Testis (tissue), 2 donors: ENCODE results near the gene PDZK1IP1.

Experiments used
- POLR2A ChIP-seq: fragments of 450-650 bp; IDR thresholded peaks from one replicate; pipeline ENCODE4 v1.6.1; 2017; ENCODE audit warnings: antibody characterized with exemption, mild to moderate bottlenecking, moderate library complexity
- TF ChIP-seq, protein P1 (sequence below), 3 experiments: fragments of 450-650 bp in 2 of 3; fragments of 200-600 bp in 1 of 3; sonication (generic) in 1 of 3; IDR thresholded peaks; one replicate each; pipeline ENCODE4 v1.5.1; 2016 to 2019; ENCODE audit warnings: antibody characterized with exemption in 3 of 3, mild to moderate bottlenecking in 2 of 3, moderate library complexity in 1 of 3

DNA sequence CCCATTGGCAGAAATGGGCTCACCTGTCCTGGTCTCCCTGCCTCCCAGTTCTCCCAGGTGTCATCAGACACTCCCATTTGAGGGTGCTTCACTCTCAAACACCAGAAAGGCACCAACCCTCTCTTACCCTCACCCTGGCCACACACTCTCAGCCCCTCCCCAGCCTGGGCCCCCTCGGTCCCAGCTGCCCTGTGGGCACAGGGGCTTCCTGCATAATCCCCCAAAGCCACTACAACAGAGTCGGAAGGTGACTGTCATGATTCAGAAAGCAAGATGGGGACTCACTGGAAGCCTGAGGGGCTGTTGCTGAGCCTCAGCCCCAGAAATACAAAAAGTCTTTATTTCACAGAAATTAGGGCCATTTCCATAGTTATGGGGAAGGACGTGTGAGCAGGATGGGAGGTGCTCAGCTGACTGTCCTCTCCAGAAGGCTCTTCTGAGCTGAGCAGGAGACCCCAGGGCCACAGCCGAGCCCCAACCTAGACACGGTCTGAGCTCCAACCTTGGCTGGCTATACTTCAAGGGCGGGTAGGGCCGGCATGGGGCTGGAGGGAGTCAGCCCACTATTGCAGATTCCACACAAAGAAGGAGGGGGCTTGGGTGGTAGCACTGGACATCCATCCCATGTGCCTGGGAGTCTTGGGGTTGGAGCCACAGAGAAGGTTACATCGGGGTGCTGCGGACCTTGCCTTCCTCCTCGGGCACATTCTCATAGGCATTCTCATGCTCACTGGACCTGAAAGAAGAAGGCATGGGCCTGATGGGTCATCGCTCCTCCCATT, 6.3 kb downstream of the PDZK1IP1 start:
- TF ChIP-seq, protein P1, sequence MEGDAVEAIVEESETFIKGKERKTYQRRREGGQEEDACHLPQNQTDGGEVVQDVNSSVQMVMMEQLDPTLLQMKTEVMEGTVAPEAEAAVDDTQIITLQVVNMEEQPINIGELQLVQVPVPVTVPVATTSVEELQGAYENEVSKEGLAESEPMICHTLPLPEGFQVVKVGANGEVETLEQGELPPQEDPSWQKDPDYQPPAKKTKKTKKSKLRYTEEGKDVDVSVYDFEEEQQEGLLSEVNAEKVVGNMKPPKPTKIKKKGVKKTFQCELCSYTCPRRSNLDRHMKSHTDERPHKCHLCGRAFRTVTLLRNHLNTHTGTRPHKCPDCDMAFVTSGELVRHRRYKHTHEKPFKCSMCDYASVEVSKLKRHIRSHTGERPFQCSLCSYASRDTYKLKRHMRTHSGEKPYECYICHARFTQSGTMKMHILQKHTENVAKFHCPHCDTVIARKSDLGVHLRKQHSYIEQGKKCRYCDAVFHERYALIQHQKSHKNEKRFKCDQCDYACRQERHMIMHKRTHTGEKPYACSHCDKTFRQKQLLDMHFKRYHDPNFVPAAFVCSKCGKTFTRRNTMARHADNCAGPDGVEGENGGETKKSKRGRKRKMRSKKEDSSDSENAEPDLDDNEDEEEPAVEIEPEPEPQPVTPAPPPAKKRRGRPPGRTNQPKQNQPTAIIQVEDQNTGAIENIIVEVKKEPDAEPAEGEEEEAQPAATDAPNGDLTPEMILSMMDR (IDR thresholded peaks at IDR 0.05): no peak
- TF ChIP-seq POLR2A: no peak
